Sigmoid colon (tissue), 7 donors: ENCODE data around the gene CT45A1. TPM values are rescaled to one million over a fixed set of nuclear protein-coding genes. Genes with fewer than 3 reads are reported as not detected.
"Not testable (repeated sequence)": the region's sequence is repeated elsewhere in the genome, so short reads cannot be mapped to it uniquely, and the experiment has no call there.

Experiments used
- DNase-seq: peaks from one replicate; pipeline ENCODE4 v3.0.0-alpha.2; 2019
- H3K27ac ChIP-seq, 4 donors: fragments of 200-600 bp; sonication (generic); one replicate each; pipeline ENCODE4 v1.5.1; 2016 to 2019; ENCODE audit warnings: mild to moderate bottlenecking in 1 of 4
- H3K27me3 ChIP-seq, 3 donors: fragments of 200-600 bp; sonication (generic); one replicate each; pipeline ENCODE4 v1.5.1; 2019; ENCODE audit warnings: mild to moderate bottlenecking in 1 of 3
- H3K36me3 ChIP-seq, 4 donors: fragments of 200-600 bp; sonication (generic); one replicate each; pipeline ENCODE4 v1.5.1; 2016 to 2019
- H3K4me1 ChIP-seq, 4 donors: fragments of 200-600 bp; sonication (generic); one replicate each; pipeline ENCODE4 v1.5.1; 2017 to 2019
- H3K4me3 ChIP-seq, 4 donors: fragments of 200-600 bp; sonication (generic); one replicate each; pipeline ENCODE4 v1.5.1; 2017 to 2019; ENCODE audit warnings: mild to moderate bottlenecking in 2 of 4, moderate library complexity in 1 of 4
- H3K9me3 ChIP-seq, 4 donors: fragments of 200-600 bp in 3 of 4; sonication (generic) in 3 of 4; one replicate each; pipeline versions ENCODE4 v1.5.1 to v1.6.1; 2013 to 2019
- EP300 ChIP-seq, 4 donors: sonication (generic); formaldehyde crosslinking; IDR thresholded peaks; one replicate each; pipeline ENCODE4 v1.6.1; 2017; ENCODE audit warnings: antibody characterized with exemption in 4 of 4
- POLR2A ChIP-seq, 2 donors: fragments of 450-650 bp; IDR thresholded peaks; one replicate each; pipeline ENCODE4 v1.6.1; 2016; ENCODE audit warnings: antibody characterized with exemption in 2 of 2, mild to moderate bottlenecking in 2 of 2, moderate library complexity in 2 of 2
- POLR2AphosphoS5 ChIP-seq, 4 donors: sonication (generic); formaldehyde crosslinking; IDR thresholded peaks; one replicate each; pipeline ENCODE4 v1.6.1; 2017; ENCODE audit warnings: antibody characterized with exemption in 4 of 4
- WGBS, 2 donors: extraction: QIAGEN DNeasy Blood & Tissue Kit; methylation state at CpG; one replicate each; pipeline ENCODE4 v1.1.7; 2013; 5-methylcytosine and 5-hydroxymethylcytosine counted together
- intact Hi-C: fragments of 100-400 bp; cut with DNase I; formaldehyde crosslinking; loops from one replicate; pipeline ENCODE4 v1.15.1; 2023
- polyA plus RNA-seq, 3 donors: library from polyadenylated mRNA; stranded (reverse); fragments of 200-250 nt; gene quantifications; one replicate each; pipeline ENCODE4 v1.2.3, GENCODE V29; 2013
- total RNA-seq, 4 donors: library from RNA; depleted of rRNA; stranded (reverse); fragments of >200 nt; gene quantifications; one replicate each; pipeline ENCODE4 v1.1.0, GENCODE V29; 2016
- TF ChIP-seq, protein P1 (sequence below), 4 experiments: fragments of 450-650 bp in 3 of 4; fragments of 200-600 bp in 1 of 4; IDR thresholded peaks; one replicate each; pipeline ENCODE4 v1.5.1; 2016 to 2019; ENCODE audit warnings: antibody characterized with exemption in 4 of 4, mild to moderate bottlenecking in 3 of 4, moderate library complexity in 2 of 4
- donor health status: healthy with polysubstance abuse.
- donor health status: Bipolar disorder and iron deficiency.
- donor health status: healthy.

CT45A1 gene
- total and polyA plus RNA-seq, 7 donors = not detected

DNA sequence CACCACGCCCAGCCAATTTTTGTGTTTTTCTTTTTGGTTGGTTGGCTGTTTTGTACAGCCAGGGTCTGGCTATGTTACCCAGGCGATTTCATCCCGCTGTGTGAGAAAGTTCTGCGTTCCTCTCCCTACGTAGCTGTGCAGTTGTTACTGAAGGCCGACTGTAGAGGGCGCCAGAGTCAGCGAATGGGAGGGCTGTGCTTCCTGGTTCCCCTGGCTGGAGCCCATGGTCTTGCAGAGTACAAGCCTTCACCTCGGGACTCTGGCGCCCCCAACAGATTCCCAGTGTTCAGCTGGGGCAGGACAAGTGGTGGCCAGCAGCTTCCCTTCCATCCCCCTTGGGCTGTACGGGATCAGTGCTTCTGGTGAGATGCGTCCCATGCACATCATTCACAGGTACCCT is 5.6 kb upstream of the CT45A1 start:
- no peak for TF ChIP-seq EP300 (IDR thresholded peaks at IDR 0.05)
- no peak for TF ChIP-seq POLR2A (IDR thresholded peaks at IDR 0.05)
- TF ChIP-seq, protein P1, sequence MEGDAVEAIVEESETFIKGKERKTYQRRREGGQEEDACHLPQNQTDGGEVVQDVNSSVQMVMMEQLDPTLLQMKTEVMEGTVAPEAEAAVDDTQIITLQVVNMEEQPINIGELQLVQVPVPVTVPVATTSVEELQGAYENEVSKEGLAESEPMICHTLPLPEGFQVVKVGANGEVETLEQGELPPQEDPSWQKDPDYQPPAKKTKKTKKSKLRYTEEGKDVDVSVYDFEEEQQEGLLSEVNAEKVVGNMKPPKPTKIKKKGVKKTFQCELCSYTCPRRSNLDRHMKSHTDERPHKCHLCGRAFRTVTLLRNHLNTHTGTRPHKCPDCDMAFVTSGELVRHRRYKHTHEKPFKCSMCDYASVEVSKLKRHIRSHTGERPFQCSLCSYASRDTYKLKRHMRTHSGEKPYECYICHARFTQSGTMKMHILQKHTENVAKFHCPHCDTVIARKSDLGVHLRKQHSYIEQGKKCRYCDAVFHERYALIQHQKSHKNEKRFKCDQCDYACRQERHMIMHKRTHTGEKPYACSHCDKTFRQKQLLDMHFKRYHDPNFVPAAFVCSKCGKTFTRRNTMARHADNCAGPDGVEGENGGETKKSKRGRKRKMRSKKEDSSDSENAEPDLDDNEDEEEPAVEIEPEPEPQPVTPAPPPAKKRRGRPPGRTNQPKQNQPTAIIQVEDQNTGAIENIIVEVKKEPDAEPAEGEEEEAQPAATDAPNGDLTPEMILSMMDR (IDR thresholded peaks at IDR 0.05) = no peak
- TF ChIP-seq POLR2AphosphoS5 (IDR thresholded peaks at IDR 0.05) = no peak
- no peaks in the 10 kb centered on the region for H3K9me3 ChIP-seq
- H3K4me3 ChIP-seq = no peak overlapping the region
- no peak for DNase-seq
- WGBS, 2 donors = 55 to 66% methylated on average over 12 of the region's 12 CpGs
- H3K36me3 ChIP-seq = no peaks in the 10 kb centered on the region
- intact Hi-C loops = no loop called here
- H3K27me3 ChIP-seq = no peaks in the 10 kb centered on the region
- no peaks in the 10 kb centered on the region for H3K4me1 ChIP-seq
- H3K27ac ChIP-seq = no peak overlapping the region

DNA sequence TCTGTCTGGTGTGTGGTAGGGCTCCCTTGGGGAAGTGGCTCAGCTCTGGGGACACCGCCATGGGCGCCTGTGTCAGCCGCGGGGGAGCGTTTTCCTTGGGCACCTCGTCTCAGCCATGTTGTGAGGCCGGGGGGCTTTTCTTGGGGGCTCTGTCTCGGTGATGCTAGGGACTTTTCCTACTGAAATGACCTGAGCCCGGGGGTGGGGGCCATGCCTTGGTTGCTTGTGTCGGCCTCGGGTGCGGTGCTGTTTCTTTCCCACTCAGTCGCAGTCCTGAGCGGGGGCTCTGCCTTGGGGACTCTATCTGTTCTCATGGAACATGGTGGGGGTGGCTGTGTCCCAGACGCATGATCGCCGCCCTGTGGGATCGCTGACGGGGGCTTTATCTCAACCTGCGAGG is 356 bp downstream of the CT45A1 start:
- Histone ChIP-seq H3K4me1 (no peaks in the 10 kb centered on the region), H3K27ac (no peak overlapping the region), H3K4me3 (no peak overlapping the region), H3K9me3 (no peaks in the 10 kb centered on the region), H3K27me3 (no peaks in the 10 kb centered on the region), H3K36me3 (no peaks in the 10 kb centered on the region)
- 91 to 92% methylated on average over 20 of the region's 20 CpGs for WGBS, 2 donors
- DNase-seq = no peak
- TF ChIP-seq POLR2A (IDR thresholded peaks at IDR 0.05) = no peak
- intact Hi-C loops = no loop called here

DNA sequence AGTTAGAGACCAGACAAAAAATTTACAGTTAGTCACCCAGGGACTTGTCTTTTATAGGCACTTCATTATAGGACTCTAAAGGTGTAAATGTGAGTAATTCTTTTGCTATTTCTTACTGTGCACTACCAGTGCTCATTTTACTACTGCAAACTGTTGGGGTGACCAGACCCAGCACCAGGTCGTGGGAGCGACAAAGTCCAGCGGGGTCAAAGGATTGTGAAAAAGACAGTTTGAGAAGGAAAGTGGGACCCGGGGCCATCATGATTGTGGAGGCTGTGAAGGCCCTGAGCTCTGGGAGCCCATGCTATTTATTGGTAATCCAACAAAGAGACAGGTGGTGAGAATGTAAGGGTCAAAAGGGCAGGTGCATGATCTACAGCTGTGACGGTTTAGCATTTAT is 21.2 kb downstream of the CT45A1 start:
- WGBS, 2 donors = 60 to 74% methylated on average over 5 of the region's 5 CpGs
- H3K27me3 ChIP-seq, H3K9me3 ChIP-seq, H3K27ac ChIP-seq, H3K36me3 ChIP-seq, intact Hi-C loops, DNase-seq, H3K4me1 ChIP-seq, H3K4me3 ChIP-seq: not testable (repeated sequence)

DNA sequence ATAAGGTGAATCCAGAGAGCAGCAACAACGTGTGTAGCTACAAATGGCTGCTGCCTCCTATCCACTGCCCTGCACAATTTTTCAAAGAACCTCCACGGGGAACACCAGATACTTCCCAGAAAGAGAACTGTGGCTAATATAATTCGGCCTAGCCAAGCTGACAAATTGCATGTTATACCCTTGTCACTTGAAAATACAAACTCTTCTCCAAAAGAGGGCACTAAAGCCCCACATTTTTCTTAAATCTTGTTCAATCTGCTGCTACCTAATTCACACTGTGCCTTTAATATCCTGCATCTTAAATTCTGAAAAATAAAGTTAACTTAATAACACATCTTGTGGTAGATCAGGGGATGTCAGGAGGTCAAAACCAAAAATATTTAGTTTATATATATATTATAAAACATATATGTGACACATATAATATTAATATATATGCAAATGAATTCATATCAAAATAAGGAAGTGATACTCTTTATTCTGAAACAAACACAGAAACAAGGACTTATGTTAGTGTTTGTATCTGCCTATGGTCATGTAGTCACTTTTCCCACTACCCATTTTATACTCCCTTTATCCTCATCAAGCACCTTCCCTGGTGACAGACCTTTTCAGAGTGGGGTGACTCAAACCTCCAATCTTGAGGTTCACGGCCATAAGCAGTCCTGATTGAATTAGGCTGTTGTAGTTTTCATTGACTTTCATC is 24.1 kb downstream of the CT45A1 start:
- no peaks in the 10 kb centered on the region for H3K4me1 ChIP-seq
- TF ChIP-seq POLR2A (IDR thresholded peaks at IDR 0.05) = no peak
- TF ChIP-seq, protein P1 (IDR thresholded peaks at IDR 0.05) = no peak
- no peak for TF ChIP-seq POLR2AphosphoS5 (IDR thresholded peaks at IDR 0.05)
- TF ChIP-seq EP300 (IDR thresholded peaks at IDR 0.05) = no peak
- H3K9me3 ChIP-seq = no peaks in the 10 kb centered on the region
- DNase-seq = no peak
- no peak overlapping the region for H3K27ac ChIP-seq
- WGBS, 2 donors = 38 to 53% methylated on average over 4 of the region's 4 CpGs
- intact Hi-C loops = no loop called here
- no peaks in the 10 kb centered on the region for H3K36me3 ChIP-seq
- H3K4me3 ChIP-seq = no peak overlapping the region
- H3K27me3 ChIP-seq = no peaks in the 10 kb centered on the region

DNA sequence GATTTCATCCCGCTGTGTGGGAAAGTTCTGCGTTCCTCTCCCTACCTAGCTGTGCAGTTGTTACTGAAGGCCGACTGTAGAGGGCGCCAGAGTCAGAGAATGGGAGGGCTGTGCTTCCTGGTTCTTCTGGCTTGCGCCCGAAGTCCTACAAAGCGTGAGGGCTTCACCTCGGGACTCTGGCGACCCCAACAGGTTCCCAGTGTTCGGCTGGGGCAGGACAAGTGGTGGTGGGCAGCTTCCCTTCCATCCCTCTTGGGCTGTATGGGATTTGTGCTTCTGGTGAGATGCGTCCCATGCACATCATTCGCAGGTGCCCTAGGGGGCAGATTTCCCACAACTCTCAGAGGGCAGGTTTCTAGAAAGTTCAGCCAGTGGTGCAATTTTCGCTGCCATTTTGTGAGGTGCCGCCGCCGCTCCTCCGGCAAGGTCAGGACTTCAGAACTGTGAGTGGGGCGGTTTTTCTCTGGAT is 27.3 kb downstream of the CT45A1 start:
- Histone ChIP-seq H3K4me3 (no peak overlapping the region), H3K4me1 (no peaks in the 10 kb centered on the region), H3K36me3 (no peaks in the 10 kb centered on the region), H3K9me3 (no peaks in the 10 kb centered on the region), H3K27ac (no peak overlapping the region), H3K27me3 (no peaks in the 10 kb centered on the region)
- intact Hi-C loops = no loop called here
- TF ChIP-seq POLR2AphosphoS5 (IDR thresholded peaks at IDR 0.05) (no peak), POLR2A (IDR thresholded peaks at IDR 0.05) (no peak), EP300 (IDR thresholded peaks at IDR 0.05) (no peak)
- TF ChIP-seq, protein P1 (IDR thresholded peaks at IDR 0.05) = no peak
- 50 to 58% methylated on average over 18 of the region's 18 CpGs for WGBS, 2 donors
- DNase-seq = no peak

DNA sequence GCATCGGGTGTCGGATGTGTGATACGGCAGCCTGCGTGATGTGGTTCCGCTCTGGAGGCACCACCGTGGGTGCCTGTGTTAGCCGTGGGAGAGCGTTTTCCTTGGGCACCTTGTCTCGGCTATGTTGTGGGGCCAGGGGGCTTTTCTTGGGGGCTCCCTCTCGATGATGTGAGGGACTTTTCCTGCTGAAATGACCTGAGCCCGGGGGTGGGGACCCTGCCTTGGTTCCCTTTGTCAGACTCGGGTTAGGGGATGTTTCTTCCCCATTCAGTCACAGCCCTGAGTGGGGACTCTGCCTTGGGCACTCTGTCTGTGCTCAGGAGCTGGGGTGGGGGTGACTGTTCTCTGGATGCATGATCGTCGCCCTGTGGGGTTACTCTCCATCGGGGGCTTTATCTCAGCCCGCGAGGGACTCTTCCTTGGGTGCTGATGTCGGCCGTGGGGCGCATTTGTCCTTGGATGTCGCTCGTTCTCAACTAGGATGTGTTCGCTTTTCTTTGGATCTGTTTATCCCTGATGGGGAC is 27.8 kb downstream of the CT45A1 start:
- TF ChIP-seq EP300 (IDR thresholded peaks at IDR 0.05) (no peak), POLR2AphosphoS5 (IDR thresholded peaks at IDR 0.05) (no peak), POLR2A (IDR thresholded peaks at IDR 0.05) (no peak)
- TF ChIP-seq, protein P1 (IDR thresholded peaks at IDR 0.05) = no peak
- 92 to 94% methylated on average over 23 of the region's 23 CpGs for WGBS, 2 donors

DNA sequence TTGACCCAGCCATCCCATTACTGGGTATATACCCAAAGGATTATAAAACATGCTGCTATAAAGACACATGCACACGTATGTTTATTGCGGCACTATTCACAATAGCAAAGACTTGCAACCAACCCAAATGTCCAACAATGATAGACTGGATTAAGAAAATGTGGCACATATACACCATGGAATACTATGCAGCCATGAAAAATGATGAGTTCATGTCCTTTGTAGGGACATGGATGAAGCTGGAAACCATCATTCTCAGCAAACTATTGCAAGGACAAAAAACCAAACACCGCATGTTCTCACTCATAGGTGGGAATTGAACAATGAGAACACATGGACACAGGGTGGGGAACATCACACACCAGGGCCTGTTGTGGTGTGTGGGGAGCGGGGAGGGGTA is 31.3 kb downstream of the CT45A1 start:
- intact Hi-C loops, H3K4me3 ChIP-seq, H3K4me1 ChIP-seq, H3K36me3 ChIP-seq, DNase-seq, H3K27ac ChIP-seq, H3K9me3 ChIP-seq, H3K27me3 ChIP-seq: not testable (repeated sequence)
- WGBS, 2 donors = 85 to 93% methylated on average over 3 to 4 of the region's 4 CpGs

More for the DNA sequence above, 27.8 kb downstream of the CT45A1 start:
- H3K9me3 ChIP-seq = no peaks in the 10 kb centered on the region
- no peak for DNase-seq
- H3K36me3 ChIP-seq = no peaks in the 10 kb centered on the region
- H3K4me3 ChIP-seq = no peak overlapping the region
- H3K4me1 ChIP-seq = no peaks in the 10 kb centered on the region
- no peaks in the 10 kb centered on the region for H3K27me3 ChIP-seq
- H3K27ac ChIP-seq = no peak overlapping the region
- intact Hi-C loops = no loop called here

DNA sequence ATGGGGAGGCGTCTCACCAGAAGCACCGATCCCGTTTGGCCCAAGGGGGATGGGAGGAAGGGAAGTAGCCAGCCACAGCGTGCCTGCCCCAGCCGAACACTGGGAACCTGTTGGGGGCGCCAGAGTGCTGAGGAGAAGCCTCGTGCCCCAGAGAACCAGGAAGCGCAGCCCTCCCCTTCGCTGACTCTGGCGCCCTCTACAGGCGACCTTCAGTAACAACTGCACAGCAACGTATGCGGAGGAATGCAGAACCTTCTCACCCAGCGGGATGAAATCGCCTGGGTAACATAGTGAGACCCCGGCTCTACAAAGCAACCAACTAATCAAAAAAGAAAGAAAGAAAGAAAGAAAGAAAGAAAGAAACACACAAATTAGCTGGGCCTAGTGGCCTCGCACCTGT is 54.7 kb downstream of the CT45A1 start, which contains the start of gene CT45A3:
CT45A3 (minus strand) TSS at position 101 of the 400 bp plus-strand sequence. CDS start 3,747 bp downstream, outside the sequence.
- H3K4me1 ChIP-seq, H3K9me3 ChIP-seq, intact Hi-C loops, H3K27me3 ChIP-seq, H3K36me3 ChIP-seq, H3K4me3 ChIP-seq, DNase-seq, H3K27ac ChIP-seq: not testable (repeated sequence)
- WGBS, 2 donors = no CpG with 5 or more reads among the region's 17 CpGs
